GM12872 (cell line): ENCODE results near the gene S100A7A.

Experiments used
- TF ChIP-seq, protein P1 (sequence below): IDR thresholded peaks from 3 replicates; pipeline ENCODE4 v1.5.1; 2011; ENCODE audit warnings: low read depth, mild to moderate bottlenecking, low read length, moderate library complexity; ENCODE audit not compliant: insufficient read depth

The S100A7A gene

DNA sequence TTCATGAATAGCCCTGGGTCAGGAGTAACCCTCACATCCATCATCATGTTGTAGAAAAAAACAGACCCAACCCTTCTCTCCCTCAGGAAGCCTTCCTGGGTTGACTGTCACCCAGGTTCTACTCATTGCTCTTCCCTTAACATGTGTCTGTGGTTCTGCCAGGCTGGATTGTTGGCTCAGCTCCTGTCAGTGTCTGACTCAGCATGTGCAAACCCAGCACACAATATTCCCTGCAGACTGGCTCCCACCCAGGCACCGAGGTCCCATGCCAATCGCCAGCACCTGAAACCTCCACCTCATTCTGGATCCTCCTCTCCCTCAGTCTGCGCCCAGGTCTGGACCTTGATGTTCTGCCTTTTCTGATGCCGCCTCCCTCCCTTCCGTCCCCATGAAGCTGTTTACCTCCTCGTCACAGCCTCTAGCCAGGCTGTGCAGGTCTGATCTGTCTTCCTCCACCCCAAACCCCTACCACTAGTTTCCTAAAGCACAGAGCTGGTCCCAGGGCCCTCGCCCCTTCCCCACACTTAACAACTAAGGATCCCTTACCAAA is 21.1 kb upstream of the S100A7A start:
- TF ChIP-seq, protein P1, sequence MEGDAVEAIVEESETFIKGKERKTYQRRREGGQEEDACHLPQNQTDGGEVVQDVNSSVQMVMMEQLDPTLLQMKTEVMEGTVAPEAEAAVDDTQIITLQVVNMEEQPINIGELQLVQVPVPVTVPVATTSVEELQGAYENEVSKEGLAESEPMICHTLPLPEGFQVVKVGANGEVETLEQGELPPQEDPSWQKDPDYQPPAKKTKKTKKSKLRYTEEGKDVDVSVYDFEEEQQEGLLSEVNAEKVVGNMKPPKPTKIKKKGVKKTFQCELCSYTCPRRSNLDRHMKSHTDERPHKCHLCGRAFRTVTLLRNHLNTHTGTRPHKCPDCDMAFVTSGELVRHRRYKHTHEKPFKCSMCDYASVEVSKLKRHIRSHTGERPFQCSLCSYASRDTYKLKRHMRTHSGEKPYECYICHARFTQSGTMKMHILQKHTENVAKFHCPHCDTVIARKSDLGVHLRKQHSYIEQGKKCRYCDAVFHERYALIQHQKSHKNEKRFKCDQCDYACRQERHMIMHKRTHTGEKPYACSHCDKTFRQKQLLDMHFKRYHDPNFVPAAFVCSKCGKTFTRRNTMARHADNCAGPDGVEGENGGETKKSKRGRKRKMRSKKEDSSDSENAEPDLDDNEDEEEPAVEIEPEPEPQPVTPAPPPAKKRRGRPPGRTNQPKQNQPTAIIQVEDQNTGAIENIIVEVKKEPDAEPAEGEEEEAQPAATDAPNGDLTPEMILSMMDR, result no peak

- TF ChIP-seq, protein P1, result no peak
These were observed 20.5 kb upstream of the S100A7A start for GRCh38 chr1:153395776-153396175.

DNA sequence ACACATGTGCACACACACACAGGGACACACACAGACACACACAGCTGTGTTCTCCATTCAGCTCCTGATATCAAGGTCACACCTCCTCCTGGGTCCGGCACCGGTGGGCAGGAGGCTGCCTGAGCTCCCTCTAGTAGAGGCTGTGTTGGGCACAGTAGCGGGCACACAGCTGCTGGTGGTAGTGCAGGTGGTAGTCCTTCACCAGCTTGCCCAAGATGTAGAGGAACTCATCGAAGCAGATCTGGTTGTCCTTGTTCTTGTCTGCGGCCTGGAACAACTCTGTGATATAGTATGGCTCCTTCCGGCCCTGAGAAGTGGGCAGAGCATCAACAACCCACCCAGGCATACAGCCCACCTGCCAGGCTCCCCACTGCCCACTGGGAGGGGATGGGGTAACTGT is 19.9 kb upstream of the S100A7A start:
- TF ChIP-seq, protein P1, result no peak

- TF ChIP-seq, protein P1, result no peak
These were observed 19.0 kb upstream of the S100A7A start for GRCh38 chr1:153397051-153397923.

- TF ChIP-seq, protein P1, result no peak
These were observed 18.2 kb upstream of the S100A7A start for GRCh38 chr1:153397924-153398651.

GRCh38 chr1:153399401-153400055 is 16.8 kb upstream of the S100A7A start:
- TF ChIP-seq, protein P1, result no peak

DNA sequence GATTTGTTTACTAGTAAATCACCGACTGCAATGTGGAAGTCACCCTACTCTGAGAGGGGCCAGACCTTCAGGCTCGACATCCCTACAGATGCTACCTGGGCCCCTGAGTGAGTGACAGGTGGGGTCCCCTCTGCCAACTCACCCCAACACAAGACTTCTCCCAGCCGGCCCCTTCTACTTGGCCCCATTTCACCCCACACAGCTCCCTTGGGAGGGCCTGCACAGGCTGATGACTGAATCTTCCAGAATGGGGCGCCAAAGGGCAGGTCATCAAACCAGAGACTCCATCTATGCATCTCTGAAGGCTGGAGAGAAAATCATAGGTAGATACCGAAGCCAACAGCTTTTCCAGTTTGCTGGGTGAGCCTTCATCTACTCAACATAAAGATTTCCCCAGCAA is 16.1 kb upstream of the S100A7A start:
- TF ChIP-seq, protein P1, result no peak
